H1 (cell line): ENCODE results near the gene TRIM67. TPM values are rescaled to one million over a fixed set of nuclear protein-coding genes. Genes with fewer than 3 reads are reported as not detected.

ENCODE experiments used
- CTCF ChIA-PET: fragments of 300-600 bp; sonication (Branson Sonifier 250); formaldehyde crosslinking; loops from one replicate; lab custom pipeline; 2021; ENCODE audit not compliant: partially characterized antibody; lab: Charles Lee
- POLR2A ChIA-PET: fragments of 300-600 bp; sonication (Branson Sonifier 250); formaldehyde crosslinking; loops from one replicate; lab custom pipeline; 2021; ENCODE audit warnings: inconsistent platforms; ENCODE audit not compliant: partially characterized antibody; lab: Charles Lee
- DNase-seq, 2 experiments: peaks; one replicate each; pipeline versions ENCODE4 v3.0.0 to v3.0.0-alpha.2; 2010 to 2022; ENCODE audit warnings: low spot score in 2 of 2, low read depth in 1 of 2, mixed read lengths in 1 of 2
- FAIRE-seq: peaks from 2 replicates; lab custom pipeline; 2011; peaks lifted over from hg19 to GRCh38; lab: Jason Lieb, UNC
- H2AFZ ChIP-seq: 2 replicates; pipeline ENCODE4 v1.8.1; 2012; ENCODE audit warnings: low read length, inconsistent platforms
- H2AK5ac ChIP-seq: 2 replicates; pipeline ENCODE4 v1.6.1; 2013; ENCODE audit warnings: low read depth, low read length
- H2BK120ac ChIP-seq: replicated peaks from 2 replicates; pipeline ENCODE3; 2013; ENCODE audit warnings: low read depth, low read length, inconsistent platforms
- H2BK12ac ChIP-seq: 2 replicates; pipeline ENCODE4 v1.6.1; 2013; ENCODE audit warnings: low read depth, low read length
- H2BK15ac ChIP-seq: 2 replicates; pipeline ENCODE4 v1.6.1; 2013; ENCODE audit warnings: low read length
- H2BK20ac ChIP-seq: 2 replicates; pipeline ENCODE4 v1.6.1; 2013; ENCODE audit warnings: low read length
- H2BK5ac ChIP-seq: 2 replicates; pipeline ENCODE4 v1.6.1; 2013; ENCODE audit warnings: low read depth, low read length
- H3K14ac ChIP-seq: 2 replicates; pipeline ENCODE4 v1.6.1; 2013; ENCODE audit warnings: inconsistent platforms; ENCODE audit not compliant: insufficient read length
- H3K18ac ChIP-seq: 2 replicates; pipeline ENCODE4 v1.6.1; 2013; ENCODE audit warnings: low read length; ENCODE audit errors: extremely low read depth
- H3K23ac ChIP-seq: 2 replicates; pipeline ENCODE4 v1.6.1; 2013; ENCODE audit warnings: inconsistent platforms; ENCODE audit not compliant: insufficient read length
- H3K23me2 ChIP-seq: 2 replicates; pipeline ENCODE4 v1.6.1; 2013; ENCODE audit warnings: low read depth, low read length
- H3K27ac ChIP-seq: 2 replicates; pipeline ENCODE4 v1.6.1; 2011; ENCODE audit warnings: low read depth, low read length, inconsistent platforms
- H3K27me3 ChIP-seq, 4 experiments: replicated peaks in 1 of 4; 1 replicate in 1 of 4; 2 replicates in 3 of 4; pipeline versions ENCODE4 v1.6.1 to v1.8.1; 2011 to 2013; ENCODE audit warnings: low read length in 3 of 4, mild to moderate bottlenecking in 3 of 4, inconsistent platforms in 2 of 4, mixed read lengths in 2 of 4, moderate library complexity in 1 of 4; ENCODE audit not compliant: control insufficient read depth in 3 of 4, insufficient read depth in 3 of 4; ENCODE audit errors: extremely low read depth in 1 of 4
- H3K36me3 ChIP-seq, 4 experiments: 2 replicates each; pipeline versions ENCODE4 v1.6.1 to v1.8.1; 2011 to 2013; ENCODE audit warnings: mild to moderate bottlenecking in 4 of 4, low read length in 3 of 4, moderate library complexity in 2 of 4, control low read depth in 1 of 4, inconsistent platforms in 1 of 4; ENCODE audit not compliant: insufficient read depth in 4 of 4, control insufficient read depth in 2 of 4
- H3K4ac ChIP-seq: replicated peaks from 2 replicates; pipeline ENCODE3; 2013; ENCODE audit warnings: low read length, low read depth, mixed read lengths, inconsistent platforms; ENCODE audit not compliant: insufficient read length
- H3K4me1 ChIP-seq, 4 experiments: replicated peaks in 1 of 4; 1 replicate in 1 of 4; 2 replicates in 3 of 4; pipeline versions ENCODE4 v1.6.1 to v1.8.1; 2011 to 2013; ENCODE audit warnings: low read length in 3 of 4, inconsistent platforms in 2 of 4, mixed read lengths in 1 of 4; ENCODE audit not compliant: insufficient read depth in 4 of 4, control insufficient read depth in 3 of 4
- H3K4me2 ChIP-seq, 2 experiments: 2 replicates each; pipeline versions ENCODE4 v1.6.1 to v1.8.1; 2011 to 2013; ENCODE audit warnings: low read depth in 2 of 2, low read length in 2 of 2, control low read depth in 1 of 2, inconsistent platforms in 1 of 2, mild to moderate bottlenecking in 1 of 2; ENCODE audit not compliant: insufficient read depth in 1 of 2
- H3K4me3 ChIP-seq, 4 experiments: fragments of 200-600, 300-600 bp in 1 of 4; sonication (generic), shearing (Covaris generic), sonication (Bioruptor Twin) in 1 of 4; 2 replicates each; pipeline versions ENCODE4 v1.5.1 to v1.8.1; 2011 to 2016; ENCODE audit warnings: low read length in 4 of 4, low read depth in 3 of 4, control low read depth in 2 of 4, inconsistent platforms in 2 of 4, mild to moderate bottlenecking in 2 of 4, mixed read lengths in 1 of 4, moderate library complexity in 1 of 4; ENCODE audit not compliant: insufficient read depth in 2 of 4; ENCODE audit errors: extremely low read depth in 1 of 4
- H3K56ac ChIP-seq: replicated peaks from 2 replicates; pipeline ENCODE3; 2013; ENCODE audit warnings: low read depth, mild to moderate bottlenecking, mixed read lengths, low read length, inconsistent platforms; ENCODE audit not compliant: insufficient read length
- H3K79me1 ChIP-seq: 2 replicates; pipeline ENCODE4 v1.6.1; 2013; ENCODE audit warnings: low read depth, low read length, control low read depth
- H3K79me2 ChIP-seq, 2 experiments: 2 replicates each; pipeline versions ENCODE4 v1.6.1 to v1.8.1; 2012 to 2013; ENCODE audit warnings: low read length in 2 of 2, mild to moderate bottlenecking in 2 of 2, inconsistent platforms in 1 of 2; ENCODE audit not compliant: insufficient read depth in 2 of 2, control insufficient read depth in 1 of 2
- H3K9ac ChIP-seq, 4 experiments: replicated peaks in 1 of 4; 1 replicate in 1 of 4; 2 replicates in 3 of 4; pipeline versions ENCODE4 v1.6.1 to v1.8.1; 2011 to 2013; ENCODE audit warnings: low read depth in 3 of 4, low read length in 3 of 4, control low read depth in 2 of 4, mild to moderate bottlenecking in 2 of 4, moderate library complexity in 2 of 4, inconsistent platforms in 1 of 4; ENCODE audit errors: extremely low read depth in 1 of 4
- H3K9me3 ChIP-seq, 2 experiments: 2 replicates each; pipeline versions ENCODE4 v1.6.1 to v1.8.1; 2012 to 2013; ENCODE audit warnings: mild to moderate bottlenecking in 2 of 2, moderate library complexity in 2 of 2, control low read depth in 1 of 2, inconsistent platforms in 1 of 2, low read depth in 1 of 2, low read length in 1 of 2, mixed read lengths in 1 of 2; ENCODE audit not compliant: insufficient read depth in 2 of 2
- H4K20me1 ChIP-seq, 2 experiments: replicated peaks in 1 of 2; 2 replicates each; pipeline versions ENCODE3 to v1.8.1; 2011 to 2013; ENCODE audit warnings: inconsistent platforms in 2 of 2, low read length in 2 of 2, mild to moderate bottlenecking in 1 of 2; ENCODE audit not compliant: insufficient read depth in 2 of 2, control insufficient read depth in 1 of 2
- H4K5ac ChIP-seq: 2 replicates; pipeline ENCODE4 v1.6.1; 2013; ENCODE audit warnings: low read length, low read depth, mixed read lengths, inconsistent platforms; ENCODE audit not compliant: insufficient read length
- H4K8ac ChIP-seq: 2 replicates; pipeline ENCODE4 v1.8.0; 2013; ENCODE audit warnings: mild to moderate bottlenecking, moderate library complexity, low read length, inconsistent platforms; ENCODE audit not compliant: insufficient read depth; ENCODE audit errors: extremely low read depth
- H4K91ac ChIP-seq: replicated peaks from 2 replicates; pipeline ENCODE3; 2013; ENCODE audit warnings: low read length, mixed read lengths, inconsistent platforms; ENCODE audit not compliant: insufficient read length
- CEBPB ChIP-seq: IDR thresholded peaks from 2 replicates; pipeline ENCODE4 v1.6.1; 2012; ENCODE audit warnings: low read depth, low read length
- EZH2 ChIP-seq: fragments of 200-600 bp; sonication (generic); IDR thresholded peaks from 2 replicates; pipeline ENCODE4 v1.7.1; 2012; ENCODE audit warnings: low read depth, mild to moderate bottlenecking, moderate library complexity, low read length, inconsistent platforms; ENCODE audit not compliant: severe bottlenecking
- HDAC6 ChIP-seq: IDR thresholded peaks from one replicate; pipeline ENCODE4 v1.7.1; 2012; ENCODE audit warnings: low read depth, mild to moderate bottlenecking, inconsistent platforms, low read length, moderate library complexity
- JUND ChIP-seq: IDR thresholded peaks from 2 replicates; pipeline ENCODE4 v1.6.1; 2011; ENCODE audit warnings: mild to moderate bottlenecking, improper control_type of control experiment, low read length
- NANOG ChIP-seq: IDR thresholded peaks from 2 replicates; pipeline ENCODE4 v1.6.1; 2011; ENCODE audit warnings: low read length, low read depth, mild to moderate bottlenecking, inconsistent platforms; ENCODE audit not compliant: insufficient read depth, poor library complexity, severe bottlenecking
- NRF1 ChIP-seq: IDR thresholded peaks from 2 replicates; pipeline ENCODE4 v1.6.1; 2011; ENCODE audit warnings: mild to moderate bottlenecking, low read depth, low read length, improper control_type of control experiment
- SIX5 ChIP-seq: IDR thresholded peaks from 2 replicates; pipeline ENCODE4 v1.6.1; 2011; ENCODE audit warnings: mild to moderate bottlenecking, low read depth, low read length
- SP4 ChIP-seq: IDR thresholded peaks from 2 replicates; pipeline ENCODE4 v1.6.1; 2012; ENCODE audit warnings: low read length, inconsistent platforms
- WGBS, 2 experiments: shearing (Covaris generic) in 1 of 2; methylation state at CpG; one replicate each; pipeline versions ENCODE4 v1.1.6 to v1.1.7; 2013 to 2015; ENCODE audit warnings: low lambda C conversion rate in 2 of 2, mixed read lengths in 2 of 2, inconsistent platforms in 1 of 2, low coverage in 1 of 2, missing lambda C conversion rate in 1 of 2; ENCODE audit not compliant: insufficient replicate concordance in 2 of 2, insufficient coverage in 1 of 2, insufficient read length in 1 of 2; ENCODE audit errors: extremely low coverage in 1 of 2, missing lambda C conversion rate in 1 of 2; 5-methylcytosine and 5-hydroxymethylcytosine counted together
- polyA plus RNA-seq, 7 experiments: library from polyadenylated mRNA; depleted of rRNA in 3 of 7; stranded (reverse) in 5 of 7; unstranded in 2 of 7; fragments of >200 nt in 5 of 7; fragments of 200-250 nt in 2 of 7; gene quantifications; 1 replicate in 5 of 7; 2 replicates in 1 of 7; 4 replicates in 1 of 7; pipeline versions ENCODE4 v1.2.1 to v1.2.3, GENCODE V29; 2011 to 2013; ENCODE audit warnings: missing spikeins in 2 of 7, mixed read lengths in 2 of 7
- total RNA-seq: library from RNA; stranded (reverse); fragmentation: NEBNext Ultra II Directional; extraction: Animal tissue kit (Norgen Biotek cat#: 25700); gene quantifications from 2 replicates; pipeline ENCODE4 v1.2.1, GENCODE V29; 2021
- TF ChIP-seq, protein P1 (sequence below): IDR thresholded peaks from 2 replicates; pipeline ENCODE4 v1.6.1; 2011; ENCODE audit warnings: low read length, improper control_type of control experiment

The TRIM67 gene
- total and polyA plus RNA-seq, 2 of the 8 experiments (the other 6 are each of a cell fraction or from before 2014, with no cell fraction given) = under 0.01 TPM; not detected in 1

DNA sequence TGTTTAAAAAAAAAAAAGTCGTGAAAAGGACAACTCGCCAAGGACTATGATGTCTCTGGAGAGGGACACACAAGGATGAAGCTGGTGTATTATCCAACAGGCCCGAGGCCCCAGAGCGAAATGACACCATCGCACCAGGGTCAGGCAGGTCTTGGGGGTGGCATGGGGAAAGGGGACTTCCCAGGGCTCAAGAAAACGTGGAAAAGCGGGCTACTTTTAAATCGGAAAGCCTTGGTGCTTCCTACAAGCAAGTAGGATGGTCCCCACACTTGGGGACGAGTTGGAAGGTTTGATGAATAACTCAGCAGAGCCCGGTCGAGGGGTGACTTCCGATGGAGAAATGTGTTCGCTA, 78.6 kb downstream of the TRIM67 start:
- peaks cover 3 to 33% of the 10 kb centered on the region in 2 experiments; a peak in 3 of 4 replicates for H3K79me2 ChIP-seq
- peak overlapping the region; percentile 62 to 98 (median 90) for H3K4me3 ChIP-seq
- no peak for FAIRE-seq
- H4K91ac ChIP-seq = no peak overlapping the region
- DNase-seq = no peak
- peak overlapping the region; percentile 52 for H2BK120ac ChIP-seq
- WGBS, 2 experiments = 8% methylated on average over 13 of the region's 13 CpGs; no CpG with 5 or more reads in 1 of the 2 experiments
- H3K36me3 ChIP-seq = peaks cover 5 to 12% (median 8%) of the 10 kb centered on the region in 4 experiments; a peak in 5 of 8 replicates
- H4K5ac ChIP-seq = no peak overlapping the region
- H2AK5ac ChIP-seq = no peak overlapping the region
- peak overlapping the region; percentile 76 to 95 for H3K4me2 ChIP-seq
- H3K27ac ChIP-seq = peak overlapping the region; percentile 75
- no peaks in the 10 kb centered on the region for H3K9me3 ChIP-seq
- no peak overlapping the region for H2BK15ac ChIP-seq
- H3K27me3 ChIP-seq = no peaks in the 10 kb centered on the region
- no peak overlapping the region for H2BK20ac ChIP-seq
- H2BK12ac ChIP-seq = no peak overlapping the region
- H4K8ac ChIP-seq = peak overlapping the region; percentile 98; the same call in 1 of the 2 replicates
- peak overlapping the region; percentile 91 for H3K4ac ChIP-seq
- CTCF ChIA-PET = no interaction called here
- H3K79me1 ChIP-seq = peaks cover 3% of the 10 kb centered on the region; the same call in 1 of the 2 replicates
- peaks cover 0 to 2% (median 0%) of the 10 kb centered on the region in 4 experiments; a peak in 1 of 7 replicates for H3K4me1 ChIP-seq
- H3K23ac ChIP-seq = no peak overlapping the region
- H2BK5ac ChIP-seq = no peak overlapping the region
- no peak overlapping the region; the same call in 1 of the 2 replicates for H3K18ac ChIP-seq
- H3K14ac ChIP-seq = peak overlapping the region; percentile 96
- no peak overlapping the region for H3K56ac ChIP-seq
- TF ChIP-seq SIX5 (no peak), CEBPB (no peak), SP4 (0 out of 2 replicates have a peak, but pooled peaks have one; percentile 13), JUND (no peak), EZH2 (peak; percentile 15), NRF1 (no peak), NANOG (no peak), HDAC6 (no peak)
- TF ChIP-seq, protein P1, sequence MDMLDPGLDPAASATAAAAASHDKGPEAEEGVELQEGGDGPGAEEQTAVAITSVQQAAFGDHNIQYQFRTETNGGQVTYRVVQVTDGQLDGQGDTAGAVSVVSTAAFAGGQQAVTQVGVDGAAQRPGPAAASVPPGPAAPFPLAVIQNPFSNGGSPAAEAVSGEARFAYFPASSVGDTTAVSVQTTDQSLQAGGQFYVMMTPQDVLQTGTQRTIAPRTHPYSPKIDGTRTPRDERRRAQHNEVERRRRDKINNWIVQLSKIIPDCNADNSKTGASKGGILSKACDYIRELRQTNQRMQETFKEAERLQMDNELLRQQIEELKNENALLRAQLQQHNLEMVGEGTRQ = no peak
- TF ChIP-seq, all 59 proteins: peak for 2
- Histone ChIP-seq H3K23me2 (peaks cover 7% of the 10 kb centered on the region), H3K9ac (peak overlapping the region in 3 of 4 experiments; percentile 77 to 89 (median 79); a peak in 6 of 7 replicates), H2AFZ (peak overlapping the region; percentile 99), H4K20me1 (no peaks in the 10 kb centered on the region)
- POLR2A ChIA-PET = interaction anchor here (0.6 kb wide), 2 partner anchors 501 to 1627 kb away, joined by 3 to 5 read pairs; no protein-coding TSS in a partner anchor
